ENCODE data around the gene PYCARD.
"Not testable (repeated sequence)": the region's sequence is repeated elsewhere in the genome, so short reads cannot be mapped to it uniquely, and the experiment has no call there.

Gene PYCARD

GRCh38 chr16:31190818-31191444, 11.6 kb downstream of the PYCARD start:
- no peak for DNase-seq (ENCODE audit: low read depth in 2 of 2)

DNA sequence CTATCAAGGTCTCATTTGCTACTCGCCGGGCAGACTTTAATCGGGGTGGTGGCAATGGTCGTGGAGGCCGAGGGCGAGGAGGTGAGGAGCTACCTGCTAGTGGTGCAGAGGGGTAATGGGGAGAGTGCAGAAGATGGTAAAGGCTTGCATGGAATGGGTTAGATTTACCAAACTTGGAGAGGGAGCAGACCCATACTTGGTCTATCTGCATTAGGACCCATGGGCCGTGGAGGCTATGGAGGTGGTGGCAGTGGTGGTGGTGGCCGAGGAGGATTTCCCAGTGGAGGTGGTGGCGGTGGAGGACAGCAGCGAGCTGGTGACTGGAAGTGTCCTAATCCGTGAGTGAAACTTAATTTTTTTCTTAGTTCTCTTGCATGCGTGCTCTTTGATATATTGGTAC, 12.5 kb downstream of the PYCARD start:
- no peak for DNase-seq (ENCODE audit: low read depth in 2 of 2)

- DNase-seq (ENCODE audit: low read depth in 2 of 2) = no peak
These were observed 13.2 kb downstream of the PYCARD start for GRCh38 chr16:31189412-31189778.

DNA sequence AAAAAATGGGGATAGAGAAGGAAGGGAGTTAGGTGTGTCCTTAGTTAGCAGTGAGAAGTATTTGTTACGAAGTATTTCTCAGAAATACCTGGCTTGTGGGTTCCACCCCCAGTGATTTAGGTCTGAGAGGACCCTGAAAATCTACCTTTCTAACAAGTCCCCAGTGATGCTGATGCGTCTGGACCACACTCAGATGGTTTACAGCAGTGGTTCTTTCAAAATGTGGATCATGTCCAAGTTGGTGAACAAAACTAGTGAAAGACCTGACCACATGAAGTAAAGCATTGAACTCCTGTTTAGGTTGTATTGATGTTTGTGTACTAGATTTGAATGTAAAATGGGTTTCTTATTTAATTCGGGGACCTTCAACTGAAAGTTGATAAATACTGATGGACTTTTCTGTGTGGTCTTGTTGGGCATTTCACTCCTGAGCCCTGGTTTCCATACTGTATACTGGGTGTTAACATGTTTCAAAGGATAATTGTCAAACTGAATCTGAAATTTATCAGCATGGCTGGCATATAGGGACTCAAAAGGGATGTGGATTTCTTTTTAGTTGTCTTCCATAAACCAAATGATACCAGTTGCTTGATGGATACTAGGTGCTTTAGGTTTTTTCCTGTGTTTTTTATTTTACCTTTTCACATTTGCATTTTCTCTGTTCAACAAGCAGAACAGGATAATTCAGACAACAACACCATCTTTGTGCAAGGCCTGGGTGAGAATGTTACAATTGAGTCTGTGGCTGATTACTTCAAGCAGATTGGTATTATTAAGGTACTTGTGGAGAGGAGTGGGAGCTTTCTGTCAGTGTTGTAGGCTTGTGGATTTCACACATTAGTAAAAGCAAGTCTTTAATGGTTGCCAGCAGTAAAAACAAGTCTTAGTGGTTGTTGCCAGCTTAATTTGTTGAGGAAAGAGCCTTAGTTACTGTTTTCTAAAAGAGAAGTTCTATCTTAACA, 13.8 kb downstream of the PYCARD start:
- DNase-seq (ENCODE audit: low read depth in 2 of 2) = no peak

DNA sequence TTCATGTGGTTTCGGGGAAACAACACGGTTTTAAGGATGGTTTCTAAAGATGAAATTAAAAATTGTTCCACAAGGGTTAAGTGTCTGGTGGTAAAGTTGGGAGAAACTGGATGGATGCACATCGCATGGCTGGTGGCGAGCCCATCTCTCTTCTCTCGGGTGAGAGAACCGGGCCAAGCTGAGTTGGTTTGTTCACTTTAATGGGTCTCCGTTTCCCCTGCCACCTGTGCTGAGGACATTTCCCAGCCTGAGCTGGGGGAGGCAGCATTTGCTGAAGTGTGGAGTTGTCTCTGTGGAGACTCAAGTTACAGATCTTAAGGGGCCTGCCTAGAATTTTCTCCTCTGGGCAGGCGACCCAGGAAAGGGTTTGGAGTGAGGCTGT, 14.8 kb downstream of the PYCARD start:
- no peak for DNase-seq (ENCODE audit: low read depth in 2 of 2)

DNA sequence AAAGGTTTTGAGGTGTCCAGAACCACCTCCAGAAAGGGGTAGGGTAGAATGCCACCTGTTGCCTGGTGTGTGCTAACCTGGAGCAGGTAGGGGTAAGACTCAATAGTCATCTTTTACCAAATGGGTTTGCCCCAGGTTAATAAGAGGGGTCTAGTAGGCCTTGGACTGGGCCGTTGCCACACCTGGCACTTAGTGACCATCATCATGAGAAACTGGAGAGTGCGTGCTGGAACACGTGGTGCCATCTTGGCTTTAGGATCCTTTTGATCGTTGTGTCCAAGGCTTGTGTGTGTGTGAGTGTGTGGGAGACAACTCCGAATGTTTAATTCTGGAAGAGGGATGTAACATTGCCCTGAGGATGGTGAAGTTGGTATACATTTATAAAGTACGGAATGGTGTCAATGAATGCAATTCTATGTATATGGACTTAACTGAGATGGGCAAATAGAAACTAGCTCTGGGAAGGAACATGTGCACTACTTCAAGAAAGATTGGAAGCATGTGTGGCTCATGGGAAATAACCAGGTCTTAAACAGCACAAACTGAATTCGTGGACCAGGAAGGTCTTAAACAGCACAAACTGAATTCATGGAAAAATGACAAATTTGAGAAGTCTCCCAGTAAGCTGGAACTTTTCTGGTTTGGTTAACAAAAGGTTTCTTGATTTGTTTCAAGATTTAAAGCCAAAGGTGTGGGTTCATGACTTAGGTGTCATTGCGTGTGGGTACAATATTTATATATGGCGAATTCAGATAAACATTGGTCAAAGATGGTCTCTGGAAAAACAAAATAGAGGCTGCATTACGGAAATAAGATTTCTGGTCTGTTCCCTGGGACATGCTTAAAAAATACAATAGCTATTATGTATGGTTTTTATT, 15.4 kb downstream of the PYCARD start:
- DNase-seq (ENCODE audit: low read depth in 2 of 2) = no peak

DNA sequence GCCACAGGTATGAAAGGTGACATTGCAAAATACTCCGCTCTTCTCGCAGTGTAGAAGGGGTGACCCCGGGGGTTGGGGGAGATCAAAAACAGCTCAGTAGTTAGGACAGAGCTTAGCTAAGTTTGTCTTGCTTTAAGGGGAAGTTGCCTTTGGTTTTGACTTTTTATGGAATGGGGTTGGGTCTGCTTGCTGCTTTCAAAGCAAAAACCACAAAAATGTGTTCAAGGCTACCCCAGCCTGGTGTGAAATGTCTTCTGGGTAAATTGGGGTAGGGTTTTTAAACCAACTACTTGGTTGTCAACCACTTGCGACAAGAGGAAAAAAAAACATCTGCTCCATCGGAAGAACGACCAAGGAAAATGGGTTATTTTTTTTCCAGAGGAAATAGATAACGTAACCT, 16.4 kb downstream of the PYCARD start:
- no peak for DNase-seq (ENCODE audit: low read depth in 2 of 2)

- DNase-seq (ENCODE audit: low read depth in 2 of 2) = no peak
These were observed 17.2 kb downstream of the PYCARD start for GRCh38 chr16:31185339-31185738.

- no peak for DNase-seq (ENCODE audit: low read depth in 2 of 2)
These were observed 17.7 kb downstream of the PYCARD start for GRCh38 chr16:31184888-31185287.

- no peak for DNase-seq (ENCODE audit: low read depth in 2 of 2)
These were observed 18.8 kb downstream of the PYCARD start for GRCh38 chr16:31183432-31184428.

GRCh38 chr16:31182391-31182790, 20.2 kb downstream of the PYCARD start:
- no peak for DNase-seq (ENCODE audit: low read depth in 2 of 2)

GRCh38 chr16:31181102-31181830, 21.3 kb downstream of the PYCARD start:
- no peak for DNase-seq (ENCODE audit: low read depth in 2 of 2)

GRCh38 chr16:31179747-31180459, 22.7 kb downstream of the PYCARD start, which contains the start of gene FUS:
FUS (plus strand) TSS chr16:31180139; CDS start chr16:31180215, 76 bp downstream.
- peak; percentile 78 to 85 for DNase-seq (ENCODE audit: low read depth in 2 of 2)

DNA sequence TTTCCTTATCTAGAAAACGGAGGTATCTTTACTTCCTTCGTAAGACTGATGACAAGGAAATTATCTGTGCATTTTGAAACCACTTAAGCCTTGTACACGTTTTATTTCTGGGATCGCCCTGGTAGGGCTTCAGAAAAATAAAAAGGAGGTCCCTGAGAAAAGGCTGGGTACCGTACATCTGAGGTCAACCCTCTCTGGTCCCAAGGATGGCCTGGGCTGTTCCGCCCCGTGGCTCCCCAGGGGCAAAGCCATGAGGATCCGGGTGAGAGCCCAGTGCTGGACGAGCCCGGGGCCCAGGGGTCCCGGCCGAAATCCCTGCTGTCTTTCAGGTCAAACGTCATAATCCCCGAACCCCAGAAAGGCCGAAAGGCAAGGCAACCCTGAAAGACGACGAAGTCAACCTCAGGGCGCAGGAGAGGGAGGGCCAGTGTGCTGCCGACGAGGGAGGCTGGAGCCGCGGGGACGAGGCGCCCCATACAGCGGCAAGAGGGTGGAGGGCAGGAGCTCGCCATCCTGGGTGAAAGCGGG, 23.3 kb downstream of the PYCARD start:
- DNase-seq (ENCODE audit: low read depth in 2 of 2) = no peak

- DNase-seq (ENCODE audit: low read depth in 2 of 2) = peak in 1 of 2 donors; percentile 21
These were observed 25.4 kb downstream of the PYCARD start for GRCh38 chr16:31177136-31177535.

DNA sequence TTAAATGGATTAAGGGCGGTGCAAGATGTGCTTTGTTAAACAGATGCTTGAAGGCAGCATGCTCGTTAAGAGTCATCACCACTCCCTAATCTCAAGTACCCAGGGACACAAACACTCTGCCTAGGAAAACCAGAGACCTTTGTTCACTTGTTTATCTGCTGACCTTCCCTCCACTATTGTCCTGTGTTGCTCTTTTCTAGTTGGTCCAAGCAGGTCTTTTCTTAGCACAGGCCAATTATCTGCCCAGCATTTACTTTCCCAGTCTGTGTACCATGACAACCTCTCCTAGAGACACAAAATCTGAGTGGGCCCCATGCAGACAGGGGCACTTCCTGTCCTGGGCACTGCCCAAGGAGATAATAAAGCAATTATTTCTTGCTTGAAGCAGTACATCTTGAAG, 32.5 kb downstream of the PYCARD start:
- not testable (repeated sequence) for DNase-seq (ENCODE audit: low read depth in 2 of 2)

GRCh38 chr16:31168848-31169247, 33.7 kb downstream of the PYCARD start:
- DNase-seq (ENCODE audit: low read depth in 2 of 2) = no peak

- DNase-seq (ENCODE audit: low read depth in 2 of 2) = no peak
These were observed 35.2 kb downstream of the PYCARD start for GRCh38 chr16:31167315-31167714.

DNA sequence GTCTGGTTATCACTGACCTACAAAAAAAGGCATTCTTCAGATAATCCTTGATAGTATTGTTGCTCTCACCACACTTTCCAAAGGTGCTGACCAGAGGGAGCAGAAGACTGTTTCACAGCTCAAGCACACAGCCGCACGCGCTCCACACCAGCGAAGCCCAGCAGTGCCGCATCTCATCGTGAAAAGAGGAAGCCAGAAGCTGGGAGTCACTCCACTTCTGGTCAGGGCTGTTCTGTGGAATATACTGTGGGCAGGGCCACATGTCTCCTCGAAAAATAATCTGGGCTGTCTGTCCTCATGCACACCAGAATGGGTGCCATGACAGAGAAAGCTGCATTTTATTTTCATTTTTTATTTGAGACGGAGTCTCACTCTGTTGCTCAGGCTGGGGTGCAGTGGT, 45.4 kb downstream of the PYCARD start:
- DNase-seq (ENCODE audit: low read depth in 2 of 2) = no peak
